HFFc6 (cell line): ENCODE measurements around the gene RAD9B. TPM values are rescaled to one million over a fixed set of nuclear protein-coding genes. Genes with fewer than 3 reads are reported as not detected.

Experiments
- DNase-seq: peaks from one replicate; pipeline ENCODE4 v3.0.0-alpha.2; 2018
- H3K27ac Mint-ChIP-seq: 2 replicates; pipeline ENCODE4 v1.8.0; 2020; ENCODE audit warnings: mild to moderate bottlenecking, mixed read lengths
- H3K27me3 Mint-ChIP-seq: 2 replicates; pipeline ENCODE4 v1.8.0; 2021; ENCODE audit warnings: mild to moderate bottlenecking, moderate library complexity, mixed read lengths; ENCODE audit not compliant: insufficient read depth
- H3K36me3 Mint-ChIP-seq: 2 replicates; pipeline ENCODE4 v1.8.0; 2021; ENCODE audit warnings: low read depth, mixed read lengths
- H3K4me1 Mint-ChIP-seq: 2 replicates; pipeline ENCODE4 v1.8.0; 2020; ENCODE audit warnings: low read depth, mixed read lengths
- H3K4me3 Mint-ChIP-seq: 2 replicates; pipeline ENCODE4 v1.8.0; 2020; ENCODE audit warnings: mild to moderate bottlenecking, moderate library complexity, mixed read lengths
- H3K9me3 Mint-ChIP-seq: 2 replicates; pipeline ENCODE4 v1.8.0; 2020; ENCODE audit warnings: mild to moderate bottlenecking, mixed read lengths
- total RNA-seq, 6 experiments: library from RNA; stranded (reverse); fragmentation: NEBNext Ultra II Directional; extraction: Animal tissue kit (Norgen Biotek cat#: 25700); gene quantifications; 2 replicates in 1 of 6; 3 replicates in 5 of 6; pipeline ENCODE4 v1.2.3, GENCODE V29; 2021
- TF ChIP-seq, protein P1 (sequence below): fragments of 200-600 bp; sonication (generic); IDR thresholded peaks from 2 replicates; pipeline ENCODE4 v1.5.0; 2021; ENCODE audit warnings: antibody characterized with exemption, mild to moderate bottlenecking

RAD9B gene
- total RNA-seq, 6 experiments from 2014 or later = 0.55 to 1.1 (median 0.77) TPM

DNA sequence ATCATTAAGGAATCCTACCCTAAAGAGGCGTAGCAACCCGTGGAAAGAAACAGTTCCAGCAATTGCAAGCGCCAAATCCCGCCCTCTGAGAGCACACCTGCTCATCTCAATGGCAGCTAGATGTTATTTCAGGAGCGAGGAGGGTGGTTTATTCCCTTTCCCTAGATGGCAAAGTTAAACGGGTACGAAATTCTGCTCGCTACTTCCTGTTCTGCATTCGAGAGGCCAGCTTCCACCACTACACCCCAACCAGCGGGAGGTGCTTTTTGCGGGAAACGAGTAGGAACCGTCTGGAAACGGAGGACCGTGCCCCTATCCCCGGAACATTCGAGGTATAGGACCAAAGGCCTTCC is 756 bp upstream of the RAD9B start:
- Mint-ChIP-seq H3K4me1 (peaks cover 35% of the 10 kb centered on the region), H3K27ac (peak overlapping the region; percentile 99), H3K27me3 (peaks cover 4% of the 10 kb centered on the region), H3K36me3 (peaks cover 19% of the 10 kb centered on the region), H3K4me3 (peak overlapping the region; percentile 100), H3K9me3 (peaks cover 7% of the 10 kb centered on the region)
- TF ChIP-seq, protein P1, sequence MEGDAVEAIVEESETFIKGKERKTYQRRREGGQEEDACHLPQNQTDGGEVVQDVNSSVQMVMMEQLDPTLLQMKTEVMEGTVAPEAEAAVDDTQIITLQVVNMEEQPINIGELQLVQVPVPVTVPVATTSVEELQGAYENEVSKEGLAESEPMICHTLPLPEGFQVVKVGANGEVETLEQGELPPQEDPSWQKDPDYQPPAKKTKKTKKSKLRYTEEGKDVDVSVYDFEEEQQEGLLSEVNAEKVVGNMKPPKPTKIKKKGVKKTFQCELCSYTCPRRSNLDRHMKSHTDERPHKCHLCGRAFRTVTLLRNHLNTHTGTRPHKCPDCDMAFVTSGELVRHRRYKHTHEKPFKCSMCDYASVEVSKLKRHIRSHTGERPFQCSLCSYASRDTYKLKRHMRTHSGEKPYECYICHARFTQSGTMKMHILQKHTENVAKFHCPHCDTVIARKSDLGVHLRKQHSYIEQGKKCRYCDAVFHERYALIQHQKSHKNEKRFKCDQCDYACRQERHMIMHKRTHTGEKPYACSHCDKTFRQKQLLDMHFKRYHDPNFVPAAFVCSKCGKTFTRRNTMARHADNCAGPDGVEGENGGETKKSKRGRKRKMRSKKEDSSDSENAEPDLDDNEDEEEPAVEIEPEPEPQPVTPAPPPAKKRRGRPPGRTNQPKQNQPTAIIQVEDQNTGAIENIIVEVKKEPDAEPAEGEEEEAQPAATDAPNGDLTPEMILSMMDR = peak; percentile 20; the same call in 1 of the 2 replicates
- peak; percentile 66 for DNase-seq

DNA sequence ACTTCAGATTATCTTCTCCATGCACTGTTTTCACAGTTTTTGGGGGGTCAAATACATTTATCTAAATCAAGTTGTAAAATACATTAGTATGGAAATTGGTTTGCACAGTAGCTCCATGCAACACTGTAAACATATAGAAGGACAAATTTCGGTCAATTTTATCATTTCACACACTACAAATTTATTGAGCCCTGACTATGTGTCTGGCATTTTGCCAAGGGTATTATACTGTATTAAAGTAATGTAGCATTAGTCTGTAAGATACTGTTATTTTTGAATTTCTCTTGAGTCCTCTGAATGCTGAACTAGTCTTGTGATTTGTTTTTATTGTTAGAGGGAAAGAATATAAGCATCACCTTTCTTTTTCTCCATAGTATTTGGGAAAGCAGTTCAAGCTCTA is 1.3 kb downstream of the RAD9B start:
- H3K36me3 Mint-ChIP-seq = peaks cover 19% of the 10 kb centered on the region
- no peak overlapping the region for H3K27ac Mint-ChIP-seq
- peaks cover 4% of the 10 kb centered on the region for H3K27me3 Mint-ChIP-seq
- H3K9me3 Mint-ChIP-seq = peaks cover 7% of the 10 kb centered on the region
- TF ChIP-seq, protein P1 = no peak
- no peak overlapping the region for H3K4me3 Mint-ChIP-seq
- peaks cover 31% of the 10 kb centered on the region for H3K4me1 Mint-ChIP-seq
- DNase-seq = no peak

DNA sequence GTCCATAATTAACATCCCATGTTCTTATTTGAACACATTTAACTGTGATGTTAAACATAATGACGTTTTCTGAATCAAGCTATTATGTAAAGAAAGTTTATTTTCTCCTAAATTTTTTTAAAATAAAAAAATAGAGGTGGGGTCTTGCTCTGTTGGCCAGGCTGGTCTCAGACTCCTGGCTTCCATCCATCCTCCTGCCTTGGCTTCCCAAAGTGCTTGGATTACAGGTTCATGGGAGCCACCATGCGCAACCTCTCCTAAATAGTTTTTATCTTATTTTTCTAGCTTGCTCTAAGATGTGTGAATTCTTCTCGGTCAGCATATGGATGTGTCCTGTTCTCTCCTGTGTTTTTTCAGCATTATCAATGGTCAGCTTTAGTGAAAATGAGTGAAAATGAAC is 3.2 kb downstream of the RAD9B start:
- Mint-ChIP-seq H3K27ac (no peak overlapping the region), H3K9me3 (peaks cover 7% of the 10 kb centered on the region), H3K4me3 (no peak overlapping the region), H3K4me1 (peaks cover 12% of the 10 kb centered on the region), H3K27me3 (peaks cover 4% of the 10 kb centered on the region), H3K36me3 (peaks cover 13% of the 10 kb centered on the region)
- TF ChIP-seq, protein P1 = no peak
- DNase-seq = no peak

DNA sequence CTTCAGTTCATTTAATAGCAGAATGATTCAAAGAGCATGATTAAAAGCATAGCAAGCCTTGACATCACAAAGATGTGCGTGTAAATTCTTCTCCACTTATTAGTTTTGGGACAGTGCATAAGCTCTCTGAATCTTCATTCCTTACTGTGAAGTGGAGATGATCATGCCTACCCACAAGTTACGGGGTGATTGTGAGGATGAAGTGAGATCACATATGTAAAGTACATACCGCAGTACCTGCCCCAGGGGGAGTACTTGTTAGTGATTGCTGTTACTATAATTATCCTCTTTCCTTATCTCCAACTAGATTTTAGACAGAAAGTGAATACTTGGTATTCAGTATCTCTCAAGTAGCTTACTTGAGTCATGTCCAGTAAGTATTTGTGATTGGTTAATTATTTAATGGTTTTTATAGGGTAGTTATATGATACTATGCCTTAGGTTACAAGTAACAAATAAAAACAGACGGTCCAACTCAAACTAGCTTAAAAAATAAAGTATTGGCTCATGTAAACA is 6.0 kb downstream of the RAD9B start:
- DNase-seq = no peak
- no peaks in the 10 kb centered on the region for H3K9me3 Mint-ChIP-seq
- no peaks in the 10 kb centered on the region for H3K36me3 Mint-ChIP-seq
- no peak overlapping the region for H3K4me3 Mint-ChIP-seq
- no peak overlapping the region for H3K27ac Mint-ChIP-seq
- H3K4me1 Mint-ChIP-seq = no peaks in the 10 kb centered on the region
- TF ChIP-seq, protein P1 = no peak
- no peaks in the 10 kb centered on the region for H3K27me3 Mint-ChIP-seq

DNA sequence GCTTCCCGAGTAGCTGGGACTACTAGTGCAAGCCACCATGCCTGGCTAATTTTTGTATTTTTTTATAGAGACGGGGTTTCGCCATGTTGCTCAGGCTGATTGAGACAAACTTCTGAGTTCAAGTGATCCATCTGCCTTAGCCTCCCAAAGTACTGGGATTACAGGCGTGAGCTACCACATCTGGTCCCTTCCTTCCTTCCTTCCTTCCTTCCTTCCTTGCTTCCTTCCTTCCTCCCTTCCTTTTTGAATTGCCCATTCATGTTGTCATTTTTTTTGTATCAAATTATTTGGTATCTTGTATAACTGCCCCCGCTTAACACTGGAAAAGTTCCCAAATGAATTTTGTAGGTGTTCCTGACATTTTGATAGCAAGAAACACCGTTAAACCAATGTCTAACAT is 11.7 kb downstream of the RAD9B start:
- Mint-ChIP-seq H3K27ac (no peak overlapping the region), H3K4me1 (no peaks in the 10 kb centered on the region), H3K4me3 (no peak overlapping the region), H3K27me3 (0 out of 2 replicates have a peak, but pooled peaks cover 2% of the 10 kb centered on the region), H3K9me3 (no peaks in the 10 kb centered on the region), H3K36me3 (no peaks in the 10 kb centered on the region)
- DNase-seq = no peak
- TF ChIP-seq, protein P1 = no peak

DNA sequence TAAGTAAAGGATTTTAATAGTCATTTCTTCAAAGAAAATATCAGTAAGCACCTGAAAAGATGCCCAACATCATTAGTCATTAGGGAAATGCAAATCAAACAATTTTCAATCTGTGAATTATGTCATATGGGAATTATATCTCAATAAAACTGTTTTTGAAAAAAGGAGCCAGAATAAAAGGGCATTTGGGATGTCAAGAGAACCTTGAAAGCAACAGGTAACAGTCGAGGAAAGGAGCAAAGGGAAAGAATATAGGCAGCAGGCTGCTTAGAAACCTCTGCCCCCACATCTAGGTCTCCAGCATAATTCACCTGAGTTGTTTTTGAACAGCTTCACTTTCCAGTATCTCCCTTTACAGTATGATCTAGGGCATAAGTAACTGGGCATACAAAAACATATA is 12.2 kb downstream of the RAD9B start:
- no peaks in the 10 kb centered on the region for H3K4me1 Mint-ChIP-seq
- H3K4me3 Mint-ChIP-seq = no peak overlapping the region
- 0 out of 2 replicates have a peak, but pooled peaks cover 2% of the 10 kb centered on the region for H3K27me3 Mint-ChIP-seq
- TF ChIP-seq, protein P1 = no peak
- DNase-seq = no peak
- H3K36me3 Mint-ChIP-seq = no peaks in the 10 kb centered on the region
- no peaks in the 10 kb centered on the region for H3K9me3 Mint-ChIP-seq
- H3K27ac Mint-ChIP-seq = no peak overlapping the region
